Osteoblast (primary cell): ENCODE data around the gene SRCIN1. TPM values are rescaled to one million over a fixed set of nuclear protein-coding genes. Genes with fewer than 3 reads are reported as not detected.

ENCODE experiments used
- DNase-seq: peaks from one replicate; pipeline ENCODE4 v3.0.0; 2011; ENCODE audit warnings: low spot score, mixed read lengths; ENCODE audit not compliant: insufficient read length; ENCODE audit errors: missing footprints
- H2AFZ ChIP-seq: 2 replicates; pipeline ENCODE4 v1.6.0; 2011; ENCODE audit warnings: mild to moderate bottlenecking, low read length
- H3K27ac ChIP-seq: 2 replicates; pipeline ENCODE4 v1.5.1; 2011; ENCODE audit warnings: mild to moderate bottlenecking, low read depth, low read length, moderate library complexity
- H3K27me3 ChIP-seq: 2 replicates; pipeline ENCODE4 v1.6.0; 2012; ENCODE audit warnings: mild to moderate bottlenecking, control low read depth, inconsistent platforms, low read length, moderate library complexity; ENCODE audit not compliant: insufficient read depth
- H3K36me3 ChIP-seq: 2 replicates; pipeline ENCODE4 v1.5.1; 2011; ENCODE audit warnings: mild to moderate bottlenecking, low read length, control low read depth, moderate library complexity; ENCODE audit not compliant: insufficient read depth
- H3K4me1 ChIP-seq: 2 replicates; pipeline ENCODE4 v1.5.1; 2011; ENCODE audit warnings: mild to moderate bottlenecking, low read length, control low read depth, moderate library complexity; ENCODE audit not compliant: insufficient read depth
- H3K4me2 ChIP-seq: 2 replicates; pipeline ENCODE4 v1.6.0; 2011; ENCODE audit warnings: mild to moderate bottlenecking, low read length; ENCODE audit not compliant: insufficient read depth
- H3K4me3 ChIP-seq: fragments of 200-600 bp; sonication (generic); 3 replicates; pipeline ENCODE4 v1.5.1; 2012; ENCODE audit warnings: mild to moderate bottlenecking, low read length, inconsistent platforms; ENCODE audit not compliant: insufficient read depth
- H3K79me2 ChIP-seq: 2 replicates; pipeline ENCODE4 v1.6.0; 2012; ENCODE audit warnings: mild to moderate bottlenecking, low read length, control low read depth, inconsistent platforms; ENCODE audit not compliant: insufficient read depth
- H3K9me3 ChIP-seq: 2 replicates; pipeline ENCODE4 v1.5.1; 2011; ENCODE audit warnings: low read depth, low read length, control low read depth
- H4K20me1 ChIP-seq: 2 replicates; pipeline ENCODE4 v1.6.0; 2012; ENCODE audit warnings: mild to moderate bottlenecking, low read length, control low read depth; ENCODE audit not compliant: insufficient read depth
- CTCF ChIP-seq: IDR thresholded peaks from 2 replicates; pipeline ENCODE4 v1.5.1; 2011; ENCODE audit warnings: mild to moderate bottlenecking, low read depth, low read length, moderate library complexity; ENCODE audit errors: extremely low read depth
- total RNA-seq: library from RNA; depleted of rRNA; stranded (reverse); fragments of >200 nt; gene quantifications from 2 replicates; pipeline ENCODE4 v1.2.3, GENCODE V29; 2012

SRCIN1 gene
- total RNA-seq, 1 donor, result not detected

- Histone ChIP-seq H3K79me2 (no peaks in the 10 kb centered on the region), H3K4me1 (no peaks in the 10 kb centered on the region), H3K4me2 (no peak overlapping the region), H3K27ac (no peak overlapping the region), H3K9me3 (no peaks in the 10 kb centered on the region), H3K27me3 (peaks cover 82% of the 10 kb centered on the region), H3K4me3 (no peak overlapping the region), H3K36me3 (no peaks in the 10 kb centered on the region), H2AFZ (no peak overlapping the region), H4K20me1 (peaks cover 6% of the 10 kb centered on the region)
- no peak for TF ChIP-seq CTCF
- peak; percentile 86 for DNase-seq
Measured at GRCh38 chr17:38565853-38566665, 39.7 kb downstream of the SRCIN1 start.

GRCh38 chr17:38564869-38565268 lies 40.9 kb downstream of the SRCIN1 start:
- TF ChIP-seq CTCF, result no peak
- Histone ChIP-seq H2AFZ (no peak overlapping the region), H3K27me3 (peaks cover 83% of the 10 kb centered on the region)

GRCh38 chr17:38564254-38564837 lies 41.4 kb downstream of the SRCIN1 start:
- Histone ChIP-seq H2AFZ (no peak overlapping the region), H3K27ac (no peak overlapping the region), H4K20me1 (peaks cover 10% of the 10 kb centered on the region), H3K27me3 (peaks cover 88% of the 10 kb centered on the region), H3K36me3 (no peaks in the 10 kb centered on the region), H3K4me1 (no peaks in the 10 kb centered on the region), H3K4me3 (no peak overlapping the region), H3K4me2 (no peak overlapping the region), H3K9me3 (no peaks in the 10 kb centered on the region), H3K79me2 (no peaks in the 10 kb centered on the region)
- DNase-seq, result peak; percentile 87
- no peak for TF ChIP-seq CTCF

More at GRCh38 chr17:38564869-38565268, 40.9 kb downstream of the SRCIN1 start:
- Histone ChIP-seq H3K9me3 (no peaks in the 10 kb centered on the region), H3K4me3 (no peak overlapping the region), H3K36me3 (no peaks in the 10 kb centered on the region), H4K20me1 (peaks cover 10% of the 10 kb centered on the region), H3K79me2 (no peaks in the 10 kb centered on the region), H3K4me2 (no peak overlapping the region), H3K4me1 (no peaks in the 10 kb centered on the region), H3K27ac (no peak overlapping the region)
- no peak for DNase-seq

- H4K20me1 ChIP-seq, result peaks cover 10% of the 10 kb centered on the region
- no peak for TF ChIP-seq CTCF
- no peak overlapping the region for H3K4me2 ChIP-seq
- H3K4me3 ChIP-seq, result no peak overlapping the region
- H3K36me3 ChIP-seq, result no peaks in the 10 kb centered on the region
- no peak overlapping the region for H3K27ac ChIP-seq
- DNase-seq, result no peak
- peaks cover 95% of the 10 kb centered on the region for H3K27me3 ChIP-seq
- no peaks in the 10 kb centered on the region for H3K79me2 ChIP-seq
- no peaks in the 10 kb centered on the region for H3K9me3 ChIP-seq
- H2AFZ ChIP-seq, result no peak overlapping the region
- peaks cover 2% of the 10 kb centered on the region for H3K4me1 ChIP-seq
Measured at GRCh38 chr17:38563362-38564253, 42.1 kb downstream of the SRCIN1 start.
